ENCODE measurements around the gene TMCC3.

TMCC3 gene

DNA sequence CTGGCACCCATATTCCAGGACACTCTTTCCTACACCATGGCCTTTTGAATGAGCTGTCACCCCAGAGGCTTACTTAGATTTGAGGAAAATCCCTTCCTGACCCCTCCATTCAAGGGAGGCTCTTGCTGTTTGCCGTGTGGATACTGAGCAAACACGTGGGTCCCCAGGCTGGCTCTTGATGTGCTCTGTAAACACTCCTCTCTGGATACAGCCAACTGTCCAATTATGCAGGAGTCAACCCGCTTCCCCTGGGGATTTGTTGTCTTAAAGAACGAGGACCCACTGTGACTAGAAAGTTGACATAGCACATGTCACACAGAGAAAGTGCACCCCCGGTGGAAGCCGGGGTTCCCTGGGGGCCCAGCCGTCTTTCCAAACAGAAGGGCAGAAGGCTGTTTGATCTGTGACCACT is 114.8 kb downstream of the TMCC3 start:
- DNase-seq (ENCODE audit: low read depth in 3 of 3, low spot score in 1 of 3): no peak

DNA sequence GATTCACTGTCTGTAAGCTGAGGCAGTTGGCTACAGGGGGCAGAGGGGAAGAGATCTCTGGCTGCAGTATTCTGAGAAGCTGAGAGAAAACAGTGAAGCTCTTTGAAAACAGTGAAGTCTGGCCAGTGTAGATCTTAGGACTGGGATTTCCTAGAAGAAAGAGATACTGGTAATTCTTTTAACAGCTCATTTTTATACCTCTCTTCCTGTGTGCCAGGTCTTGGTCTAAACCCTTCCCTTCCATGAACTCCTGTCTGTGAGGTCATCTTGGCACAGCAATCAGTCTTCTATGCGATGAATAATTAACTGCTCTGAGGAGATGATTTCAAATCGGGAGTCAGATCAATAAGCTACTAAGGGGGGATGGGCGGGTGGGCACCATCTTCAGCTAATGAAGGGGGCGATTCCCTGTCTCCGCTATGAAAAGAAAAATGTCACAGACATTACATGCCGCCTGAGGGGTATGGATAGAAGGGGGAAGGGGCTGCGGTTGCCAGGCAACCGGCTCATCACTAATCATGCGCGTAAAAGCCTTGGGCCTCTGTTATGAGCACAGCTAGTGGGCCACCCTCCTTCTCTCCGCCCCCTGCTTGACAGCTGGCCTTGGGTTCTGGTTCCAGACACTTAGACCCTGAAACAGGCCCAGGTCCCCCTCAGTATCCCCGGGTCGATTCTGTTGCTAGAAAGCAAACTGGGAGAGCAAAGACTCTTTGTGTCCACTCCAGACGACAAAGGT is 115.4 kb downstream of the TMCC3 start:
- DNase-seq (ENCODE audit: low read depth in 3 of 3, low spot score in 1 of 3): no peak

DNA sequence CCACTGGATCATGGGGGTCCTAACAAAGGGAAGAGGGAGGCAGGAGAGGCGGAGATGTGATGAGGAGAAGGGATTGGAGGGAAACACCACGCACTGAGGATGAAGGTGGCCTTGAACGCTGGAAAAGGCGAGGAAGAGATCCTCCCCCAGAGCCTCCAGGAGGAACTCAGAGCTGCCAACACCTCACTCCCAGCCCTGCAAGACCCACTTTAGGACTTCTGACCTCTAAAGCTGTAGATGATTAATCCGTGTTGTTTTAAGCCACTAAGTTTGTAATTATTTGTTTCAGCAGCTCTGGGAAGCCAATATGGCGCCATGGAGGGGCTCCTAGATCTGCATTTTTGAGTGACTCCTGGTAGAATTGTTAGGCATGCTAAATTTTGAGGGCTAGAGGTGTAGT is 116.1 kb downstream of the TMCC3 start:
- DNase-seq (ENCODE audit: low read depth in 3 of 3, low spot score in 1 of 3): no peak

DNA sequence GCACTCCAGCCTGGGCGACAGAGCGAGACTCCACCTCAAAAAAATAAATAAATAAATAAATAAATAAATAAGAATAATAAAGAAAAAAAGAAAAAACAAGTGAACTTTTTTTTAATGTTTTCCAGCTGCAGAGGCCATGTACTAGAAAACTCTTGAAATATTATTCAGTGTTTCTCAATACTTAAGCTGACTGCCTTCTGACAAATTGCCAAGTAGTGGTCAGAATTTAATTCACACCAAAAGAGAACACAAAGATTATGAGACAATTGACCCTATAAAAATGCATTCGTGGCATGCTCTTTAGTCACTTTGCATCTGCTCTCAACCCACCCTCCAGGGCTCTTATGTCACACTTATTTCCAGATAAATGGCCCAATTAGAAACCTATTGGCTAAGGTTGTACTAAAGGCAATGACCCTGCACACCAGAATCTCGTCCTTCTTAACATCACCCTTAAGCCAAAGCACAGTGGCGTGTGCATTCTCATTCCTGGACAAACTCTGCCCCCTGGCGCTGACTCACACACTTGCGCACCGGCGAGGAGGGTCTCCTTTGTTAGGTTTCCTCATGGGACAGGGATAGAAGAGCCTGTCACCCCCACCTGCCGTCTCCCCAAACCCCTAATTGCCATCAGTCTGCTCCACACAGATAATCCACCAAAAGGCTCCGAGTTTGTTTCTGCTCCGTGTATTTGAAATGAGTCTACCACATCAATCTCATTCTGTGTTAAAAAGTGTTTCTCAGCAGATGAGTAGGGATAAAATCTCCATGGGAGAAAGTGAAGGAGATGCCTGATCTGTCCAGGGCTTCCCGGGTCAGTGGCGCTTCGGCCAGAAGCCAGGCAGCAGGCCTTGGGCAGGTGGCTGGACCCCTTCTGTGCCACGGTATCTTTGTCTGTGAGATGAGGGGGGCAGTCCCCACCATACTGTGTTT is 117.6 kb downstream of the TMCC3 start:
- peak; percentile 17 to 65 (median 43) for DNase-seq (ENCODE audit: low read depth in 3 of 3, low spot score in 1 of 3)

DNA sequence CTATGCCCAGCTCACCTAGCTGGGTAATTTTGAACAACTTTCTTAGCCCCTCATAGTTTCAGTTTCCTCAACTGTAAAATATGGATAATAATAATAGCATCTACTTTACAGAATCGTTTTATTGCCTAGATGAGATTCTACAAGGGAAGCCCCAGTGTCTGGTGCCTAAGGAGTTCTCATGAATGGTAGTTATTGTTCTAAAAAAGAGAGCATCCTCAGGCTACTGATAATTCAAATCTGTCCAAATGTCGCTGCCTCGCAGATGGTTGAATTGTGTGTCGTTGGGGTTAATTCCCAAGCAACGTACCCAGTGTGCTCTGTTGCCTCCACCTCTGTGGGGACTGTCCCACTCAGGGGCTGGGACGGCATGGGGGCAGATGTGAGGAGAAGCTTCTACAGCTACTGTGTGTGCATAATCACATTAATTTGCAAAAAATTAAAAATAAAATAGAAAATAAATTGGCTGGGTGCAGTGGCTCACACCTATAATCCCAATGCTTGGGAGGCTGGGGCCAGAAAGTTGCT is 119.1 kb downstream of the TMCC3 start:
- no peak for DNase-seq (ENCODE audit: low read depth in 3 of 3, low spot score in 1 of 3)

DNA sequence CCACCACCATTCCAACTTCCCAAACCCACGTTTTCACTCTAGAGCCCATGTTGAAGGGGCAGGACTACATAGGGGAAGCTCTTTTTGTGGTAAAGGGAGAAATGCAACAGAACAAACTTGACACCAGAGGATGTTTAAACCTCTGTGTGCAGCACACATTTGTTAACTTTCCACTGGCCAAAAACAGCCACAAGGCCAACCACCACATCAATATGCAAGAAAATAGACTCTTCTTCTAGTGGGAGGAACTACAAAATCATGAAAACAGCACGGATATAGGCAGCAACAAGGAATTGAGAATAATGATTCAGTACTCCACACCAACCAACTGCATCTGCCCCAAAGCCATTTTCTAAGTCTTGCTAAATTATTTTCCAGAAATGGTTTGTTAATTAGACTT is 124.4 kb downstream of the TMCC3 start:
- no peak for DNase-seq (ENCODE audit: low read depth in 3 of 3, low spot score in 1 of 3)
